KMS-11 (cell line): ENCODE data around the gene TUBA4A.
A peak's percentile ranks its signal among the peaks of the same experiment; 100 is the strongest.

ENCODE experiments used
- H2AFZ ChIP-seq: fragments of 200-600 bp; sonication (generic); 2 replicates; pipeline ENCODE4 v1.6.1; 2016; ENCODE audit warnings: antibody characterized with exemption, mixed run types, low read depth
- H3K27ac ChIP-seq: fragments of 200-600 bp; sonication (generic); 2 replicates; pipeline ENCODE4 v1.6.1; 2016; ENCODE audit warnings: mild to moderate bottlenecking, mixed run types
- H3K27me3 ChIP-seq: fragments of 200-600 bp; sonication (generic); 2 replicates; pipeline ENCODE4 v1.6.1; 2017; ENCODE audit warnings: mild to moderate bottlenecking, low read depth, mixed run types, moderate library complexity; ENCODE audit not compliant: insufficient read depth
- H3K36me3 ChIP-seq: fragments of 200-600 bp; sonication (generic); 2 replicates; pipeline ENCODE4 v1.6.1; 2017; ENCODE audit warnings: mild to moderate bottlenecking, mixed run types; ENCODE audit not compliant: insufficient read depth
- H3K4me1 ChIP-seq: fragments of 200-600 bp; sonication (generic); 2 replicates; pipeline ENCODE4 v1.6.1; 2016; ENCODE audit warnings: mild to moderate bottlenecking, low read depth, mixed run types; ENCODE audit not compliant: poor library complexity, severe bottlenecking
- H3K4me2 ChIP-seq: fragments of 200-600 bp; sonication (generic); 2 replicates; pipeline ENCODE4 v1.7.0; 2016; ENCODE audit warnings: mild to moderate bottlenecking, mixed run types
- H3K4me3 ChIP-seq: fragments of 200-600 bp; sonication (generic); IDR thresholded peaks from 2 replicates; pipeline ENCODE4 v1.6.1; 2017; ENCODE audit warnings: low read depth, low read length, mixed read lengths; ENCODE audit not compliant: insufficient read depth
- H3K79me2 ChIP-seq: fragments of 200-600 bp; sonication (generic); 2 replicates; pipeline ENCODE4 v1.6.1; 2016; ENCODE audit warnings: low read depth, mixed run types; ENCODE audit not compliant: insufficient read depth
- H3K9ac ChIP-seq: fragments of 200-600 bp; sonication (generic); 2 replicates; pipeline ENCODE4 v1.6.1; 2016; ENCODE audit warnings: mild to moderate bottlenecking, mixed run types
- H4K20me1 ChIP-seq: fragments of 200-600 bp; sonication (generic); 2 replicates; pipeline ENCODE4 v1.6.1; 2016; ENCODE audit warnings: mild to moderate bottlenecking, mixed run types; ENCODE audit not compliant: insufficient read depth
- TF ChIP-seq, protein P1 (sequence below): fragments of 200-600 bp; sonication (generic); conservative IDR thresholded peaks from 2 replicates; pipeline ENCODE4 v1.6.1; 2017; ENCODE audit warnings: low read depth, mild to moderate bottlenecking, antibody characterized with exemption, low read length, moderate library complexity, mixed read lengths

TUBA4A gene

GRCh38 chr2:219210886-219211362, 42.8 kb downstream of the TUBA4A start:
- H3K79me2 ChIP-seq: no peaks in the 10 kb centered on the region
- H3K4me1 ChIP-seq: peaks cover 9% of the 10 kb centered on the region
- H3K27me3 ChIP-seq: no peaks in the 10 kb centered on the region
- TF ChIP-seq, protein P1, sequence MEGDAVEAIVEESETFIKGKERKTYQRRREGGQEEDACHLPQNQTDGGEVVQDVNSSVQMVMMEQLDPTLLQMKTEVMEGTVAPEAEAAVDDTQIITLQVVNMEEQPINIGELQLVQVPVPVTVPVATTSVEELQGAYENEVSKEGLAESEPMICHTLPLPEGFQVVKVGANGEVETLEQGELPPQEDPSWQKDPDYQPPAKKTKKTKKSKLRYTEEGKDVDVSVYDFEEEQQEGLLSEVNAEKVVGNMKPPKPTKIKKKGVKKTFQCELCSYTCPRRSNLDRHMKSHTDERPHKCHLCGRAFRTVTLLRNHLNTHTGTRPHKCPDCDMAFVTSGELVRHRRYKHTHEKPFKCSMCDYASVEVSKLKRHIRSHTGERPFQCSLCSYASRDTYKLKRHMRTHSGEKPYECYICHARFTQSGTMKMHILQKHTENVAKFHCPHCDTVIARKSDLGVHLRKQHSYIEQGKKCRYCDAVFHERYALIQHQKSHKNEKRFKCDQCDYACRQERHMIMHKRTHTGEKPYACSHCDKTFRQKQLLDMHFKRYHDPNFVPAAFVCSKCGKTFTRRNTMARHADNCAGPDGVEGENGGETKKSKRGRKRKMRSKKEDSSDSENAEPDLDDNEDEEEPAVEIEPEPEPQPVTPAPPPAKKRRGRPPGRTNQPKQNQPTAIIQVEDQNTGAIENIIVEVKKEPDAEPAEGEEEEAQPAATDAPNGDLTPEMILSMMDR: no peak
- H3K27ac ChIP-seq: no peak overlapping the region
- no peak overlapping the region for H3K4me3 ChIP-seq
- H3K36me3 ChIP-seq: no peaks in the 10 kb centered on the region
- no peak overlapping the region for H3K9ac ChIP-seq
- no peak overlapping the region for H3K4me2 ChIP-seq
- no peaks in the 10 kb centered on the region for H4K20me1 ChIP-seq
- H2AFZ ChIP-seq: no peak overlapping the region

- H3K4me3 ChIP-seq: no peak overlapping the region
- no peaks in the 10 kb centered on the region for H3K36me3 ChIP-seq
- H3K79me2 ChIP-seq: no peaks in the 10 kb centered on the region
- H3K9ac ChIP-seq: no peak overlapping the region
- peaks cover 15% of the 10 kb centered on the region for H3K4me1 ChIP-seq
- H2AFZ ChIP-seq: no peak overlapping the region
- no peak overlapping the region for H3K4me2 ChIP-seq
- TF ChIP-seq, protein P1: no peak
- no peaks in the 10 kb centered on the region for H4K20me1 ChIP-seq
- H3K27ac ChIP-seq: no peak overlapping the region
- no peaks in the 10 kb centered on the region for H3K27me3 ChIP-seq
Measured at GRCh38 chr2:219210196-219210885, 43.4 kb downstream of the TUBA4A start.

GRCh38 chr2:219209236-219210195, 44.2 kb downstream of the TUBA4A start:
- no peaks in the 10 kb centered on the region for H3K36me3 ChIP-seq
- no peaks in the 10 kb centered on the region for H3K27me3 ChIP-seq
- H2AFZ ChIP-seq: no peak overlapping the region
- no peak overlapping the region for H3K9ac ChIP-seq
- TF ChIP-seq, protein P1: no peak
- no peak overlapping the region for H3K4me2 ChIP-seq
- H3K27ac ChIP-seq: no peak overlapping the region
- no peaks in the 10 kb centered on the region for H3K79me2 ChIP-seq
- H4K20me1 ChIP-seq: no peaks in the 10 kb centered on the region
- H3K4me1 ChIP-seq: peaks cover 18% of the 10 kb centered on the region
- no peak overlapping the region for H3K4me3 ChIP-seq

GRCh38 chr2:219207884-219208740, 45.6 kb downstream of the TUBA4A start:
- Histone ChIP-seq H3K36me3 (no peaks in the 10 kb centered on the region), H3K9ac (no peak overlapping the region), H3K79me2 (no peaks in the 10 kb centered on the region), H3K27ac (no peak overlapping the region), H2AFZ (no peak overlapping the region), H3K4me1 (peaks cover 18% of the 10 kb centered on the region), H3K4me2 (peak overlapping the region; percentile 62; the same call in 1 of the 2 replicates), H4K20me1 (no peaks in the 10 kb centered on the region), H3K4me3 (no peak overlapping the region), H3K27me3 (no peaks in the 10 kb centered on the region)
- TF ChIP-seq, protein P1: no peak
